Central memory CD4-positive, alpha-beta T cell (primary cell): ENCODE measurements around the gene GCN1.
"Not testable (repeated sequence)": the region's sequence is repeated elsewhere in the genome, so short reads cannot be mapped to it uniquely, and the experiment has no call there.

Source experiments
- DNase-seq: peaks from one replicate; pipeline ENCODE4 v3.0.0; 2022
- total RNA-seq, 3 experiments: gene quantifications; one replicate each; lab custom pipeline; 2026; lab: John Stamatoyannopoulos, UW

Gene GCN1, protein sequence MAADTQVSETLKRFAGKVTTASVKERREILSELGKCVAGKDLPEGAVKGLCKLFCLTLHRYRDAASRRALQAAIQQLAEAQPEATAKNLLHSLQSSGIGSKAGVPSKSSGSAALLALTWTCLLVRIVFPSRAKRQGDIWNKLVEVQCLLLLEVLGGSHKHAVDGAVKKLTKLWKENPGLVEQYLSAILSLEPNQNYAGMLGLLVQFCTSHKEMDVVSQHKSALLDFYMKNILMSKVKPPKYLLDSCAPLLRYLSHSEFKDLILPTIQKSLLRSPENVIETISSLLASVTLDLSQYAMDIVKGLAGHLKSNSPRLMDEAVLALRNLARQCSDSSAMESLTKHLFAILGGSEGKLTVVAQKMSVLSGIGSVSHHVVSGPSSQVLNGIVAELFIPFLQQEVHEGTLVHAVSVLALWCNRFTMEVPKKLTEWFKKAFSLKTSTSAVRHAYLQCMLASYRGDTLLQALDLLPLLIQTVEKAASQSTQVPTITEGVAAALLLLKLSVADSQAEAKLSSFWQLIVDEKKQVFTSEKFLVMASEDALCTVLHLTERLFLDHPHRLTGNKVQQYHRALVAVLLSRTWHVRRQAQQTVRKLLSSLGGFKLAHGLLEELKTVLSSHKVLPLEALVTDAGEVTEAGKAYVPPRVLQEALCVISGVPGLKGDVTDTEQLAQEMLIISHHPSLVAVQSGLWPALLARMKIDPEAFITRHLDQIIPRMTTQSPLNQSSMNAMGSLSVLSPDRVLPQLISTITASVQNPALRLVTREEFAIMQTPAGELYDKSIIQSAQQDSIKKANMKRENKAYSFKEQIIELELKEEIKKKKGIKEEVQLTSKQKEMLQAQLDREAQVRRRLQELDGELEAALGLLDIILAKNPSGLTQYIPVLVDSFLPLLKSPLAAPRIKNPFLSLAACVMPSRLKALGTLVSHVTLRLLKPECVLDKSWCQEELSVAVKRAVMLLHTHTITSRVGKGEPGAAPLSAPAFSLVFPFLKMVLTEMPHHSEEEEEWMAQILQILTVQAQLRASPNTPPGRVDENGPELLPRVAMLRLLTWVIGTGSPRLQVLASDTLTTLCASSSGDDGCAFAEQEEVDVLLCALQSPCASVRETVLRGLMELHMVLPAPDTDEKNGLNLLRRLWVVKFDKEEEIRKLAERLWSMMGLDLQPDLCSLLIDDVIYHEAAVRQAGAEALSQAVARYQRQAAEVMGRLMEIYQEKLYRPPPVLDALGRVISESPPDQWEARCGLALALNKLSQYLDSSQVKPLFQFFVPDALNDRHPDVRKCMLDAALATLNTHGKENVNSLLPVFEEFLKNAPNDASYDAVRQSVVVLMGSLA (N-terminal part only)
- total RNA-seq: 245 to 416 (median 296) reads per million in 3 experiments

DNA sequence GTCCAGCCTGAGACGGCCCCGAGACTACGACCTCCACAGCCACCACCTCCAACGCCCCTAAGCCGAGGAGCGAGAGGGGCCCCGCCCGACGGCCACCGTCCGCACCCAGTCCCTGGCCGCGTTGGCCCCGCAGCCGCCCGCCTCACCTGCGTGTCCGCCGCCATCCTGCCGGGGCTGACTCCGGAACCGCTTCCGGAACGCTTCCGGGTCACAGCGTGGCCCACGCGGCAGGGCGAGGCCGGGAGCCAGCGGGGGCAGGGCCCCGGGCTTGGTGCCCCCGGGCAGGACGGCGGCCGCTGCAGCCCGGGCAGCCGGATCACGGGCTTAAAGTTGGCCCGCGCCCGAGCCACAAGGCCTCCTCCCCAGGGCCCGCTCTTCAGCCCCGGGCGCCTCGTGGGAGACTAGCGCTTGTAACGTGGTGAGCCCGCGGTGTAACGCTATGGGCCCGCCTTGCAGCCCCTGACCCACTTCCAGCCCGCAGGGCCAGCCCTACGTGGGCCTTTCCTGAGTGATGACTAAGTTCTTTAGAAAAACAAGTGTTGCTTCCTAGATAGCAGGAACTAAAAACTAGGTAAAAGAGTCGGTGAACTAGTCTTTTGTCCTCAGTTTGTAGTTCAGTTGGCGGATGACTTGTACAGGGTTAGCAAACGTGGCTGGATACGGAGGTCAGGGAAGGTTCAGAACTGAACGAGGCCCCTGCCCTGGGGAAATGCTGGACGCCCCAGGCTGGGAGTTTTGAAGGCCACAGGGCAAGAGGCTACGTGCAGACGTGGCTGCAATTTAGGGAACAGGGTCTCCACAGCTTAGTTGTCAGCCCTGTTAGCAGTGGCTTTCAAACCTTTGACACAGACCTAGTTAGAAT lies at the start of gene GCN1:
Gene GCN1 (minus strand): TSS at position 182 of the 862 bp plus-strand sequence. CDS start 18 bp downstream, at position 164.
- peak; percentile 85 for DNase-seq

DNA sequence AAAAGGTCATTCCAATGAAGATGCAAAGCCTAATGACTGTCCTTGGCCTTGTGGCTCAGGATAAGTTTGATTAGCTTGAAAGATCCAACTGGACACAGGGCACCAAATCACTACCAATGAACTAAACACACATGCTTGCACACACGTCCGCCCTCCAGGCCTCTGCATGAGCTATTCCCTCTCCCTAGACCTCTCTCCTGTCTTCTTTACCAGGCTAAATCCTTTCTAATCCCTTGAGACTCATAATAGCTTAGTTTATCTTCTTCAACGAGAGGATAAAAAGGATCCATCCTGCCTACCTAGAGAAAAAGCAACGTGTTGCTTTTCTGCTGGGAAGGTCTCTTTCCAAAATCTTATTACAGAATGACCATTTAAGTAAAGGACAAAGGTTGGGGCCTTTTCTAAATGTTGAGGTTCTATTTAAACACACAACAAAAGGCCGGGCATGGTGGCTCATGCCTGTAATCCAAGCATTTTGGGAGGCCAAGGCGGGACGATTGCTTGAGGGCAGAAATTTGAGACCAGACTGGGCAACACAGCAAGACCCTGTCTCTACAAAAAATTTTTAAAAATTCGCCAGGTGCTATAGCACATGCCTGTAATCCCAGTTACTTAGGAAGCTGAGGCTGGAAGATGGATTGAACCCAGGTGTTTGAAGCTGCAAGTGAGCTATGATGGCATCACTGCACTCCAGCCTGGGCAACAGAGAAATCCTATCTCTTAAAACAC lies 48.6 kb upstream of the GCN1 start:
- DNase-seq: no peak

DNA sequence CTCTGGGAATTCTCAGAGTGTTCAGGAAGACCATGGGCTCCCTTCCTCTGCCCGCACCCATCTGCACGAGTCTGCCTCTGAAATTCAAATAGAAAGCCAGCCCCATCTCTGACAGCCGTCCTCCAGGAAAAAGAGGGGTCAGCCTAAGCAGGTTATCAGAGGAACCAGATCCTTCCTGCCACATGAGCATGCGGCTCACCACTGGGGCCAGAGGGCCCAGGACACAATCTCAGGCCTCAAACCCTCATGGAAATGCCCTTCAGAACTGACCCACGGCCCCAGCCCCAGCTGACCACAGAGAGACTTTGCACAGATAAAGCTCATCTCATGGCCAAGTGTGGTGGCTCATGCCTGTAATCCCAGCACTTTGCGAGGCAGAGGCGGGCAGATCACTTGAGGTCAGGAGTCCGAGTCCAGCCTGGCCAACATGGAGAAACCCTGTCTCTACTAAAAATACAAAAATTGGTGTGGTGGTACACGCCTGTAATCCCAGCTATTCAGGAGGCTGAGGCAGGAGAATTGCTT lies 47.8 kb upstream of the GCN1 start:
- no peak for DNase-seq

DNA sequence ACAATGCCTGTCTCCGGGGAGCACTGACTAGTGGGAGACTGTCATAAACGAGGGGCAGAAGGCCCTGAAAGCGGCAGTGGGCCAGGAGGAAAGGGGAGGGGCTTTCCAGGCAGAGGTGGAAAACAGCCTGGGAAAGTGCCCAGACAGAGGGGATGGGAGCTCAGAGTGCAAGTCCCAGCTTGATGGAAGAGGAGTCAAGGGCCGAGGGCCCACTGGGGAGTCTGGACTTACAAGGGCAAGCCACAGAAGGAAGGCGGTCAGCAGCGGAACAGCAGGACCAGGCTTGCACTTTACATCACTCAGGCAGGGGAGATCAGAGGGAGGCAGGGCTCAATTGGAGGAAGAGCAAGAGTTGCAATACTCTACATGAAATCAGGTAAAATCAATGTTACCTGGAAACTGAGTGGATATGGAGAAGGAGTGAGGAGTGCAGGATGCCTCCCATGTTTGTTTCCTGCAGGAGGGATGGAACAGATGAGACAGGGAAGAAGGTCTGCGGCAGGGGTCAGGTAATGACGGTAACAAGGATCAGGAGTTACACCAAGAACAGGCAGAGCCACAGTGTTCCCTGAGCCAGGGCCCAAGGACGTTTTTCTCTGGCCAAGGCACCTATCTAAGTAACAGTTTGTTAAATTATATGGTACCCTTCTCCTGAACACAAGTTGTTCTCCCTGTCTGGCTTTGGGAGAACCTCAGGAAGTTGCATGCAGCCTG lies 47.2 kb upstream of the GCN1 start:
- DNase-seq: no peak

DNA sequence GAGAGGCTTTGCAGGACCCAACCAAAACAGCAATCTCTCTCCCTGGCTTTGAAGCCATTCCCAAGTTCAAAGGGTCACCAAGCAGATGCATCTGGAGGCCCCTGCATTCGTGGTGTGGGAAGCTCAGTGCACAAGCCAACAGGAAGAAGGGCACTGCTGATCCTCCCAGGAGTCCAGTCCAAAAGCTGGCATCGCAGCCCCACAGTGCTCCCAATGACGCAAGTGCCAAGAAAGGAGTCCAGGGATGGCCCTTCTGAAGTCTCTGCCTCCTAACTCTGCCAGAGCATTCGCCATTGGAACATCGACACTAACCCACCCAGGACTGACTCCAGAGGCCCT lies 45.9 kb upstream of the GCN1 start:
- no peak for DNase-seq

DNA sequence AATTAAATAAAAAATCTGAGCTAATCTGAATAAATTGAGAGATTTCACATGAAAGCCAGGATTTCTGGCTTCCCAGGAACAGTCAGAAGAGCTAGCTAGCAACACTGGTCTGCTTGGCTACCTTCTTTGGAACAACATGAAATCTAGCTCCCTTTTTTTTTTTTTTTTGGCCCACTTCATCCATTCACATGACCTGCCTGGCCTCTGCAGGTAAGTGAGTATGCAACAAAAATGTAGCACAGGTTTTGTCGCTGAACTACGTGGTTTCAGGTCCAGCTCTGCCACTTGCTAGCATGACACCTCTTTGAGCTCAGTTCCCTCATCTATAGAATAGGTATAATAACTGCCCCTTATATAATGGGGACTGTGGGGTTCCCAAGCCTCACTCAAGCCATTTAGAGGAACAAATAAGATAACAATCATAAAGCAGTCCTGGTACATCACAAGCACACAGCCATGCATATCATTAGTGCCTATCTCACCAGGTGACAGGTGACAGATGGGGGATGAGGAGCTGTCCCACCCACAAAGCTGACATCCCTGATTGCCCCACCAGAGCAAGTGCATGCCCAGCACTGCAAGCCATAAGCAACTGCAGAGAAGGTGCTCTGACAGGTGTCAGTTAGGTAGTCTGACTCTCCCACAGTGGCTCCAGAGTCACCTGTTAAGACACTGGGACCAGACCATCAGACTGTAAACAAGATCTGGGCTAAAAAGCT lies 45.4 kb upstream of the GCN1 start:
- DNase-seq: no peak

DNA sequence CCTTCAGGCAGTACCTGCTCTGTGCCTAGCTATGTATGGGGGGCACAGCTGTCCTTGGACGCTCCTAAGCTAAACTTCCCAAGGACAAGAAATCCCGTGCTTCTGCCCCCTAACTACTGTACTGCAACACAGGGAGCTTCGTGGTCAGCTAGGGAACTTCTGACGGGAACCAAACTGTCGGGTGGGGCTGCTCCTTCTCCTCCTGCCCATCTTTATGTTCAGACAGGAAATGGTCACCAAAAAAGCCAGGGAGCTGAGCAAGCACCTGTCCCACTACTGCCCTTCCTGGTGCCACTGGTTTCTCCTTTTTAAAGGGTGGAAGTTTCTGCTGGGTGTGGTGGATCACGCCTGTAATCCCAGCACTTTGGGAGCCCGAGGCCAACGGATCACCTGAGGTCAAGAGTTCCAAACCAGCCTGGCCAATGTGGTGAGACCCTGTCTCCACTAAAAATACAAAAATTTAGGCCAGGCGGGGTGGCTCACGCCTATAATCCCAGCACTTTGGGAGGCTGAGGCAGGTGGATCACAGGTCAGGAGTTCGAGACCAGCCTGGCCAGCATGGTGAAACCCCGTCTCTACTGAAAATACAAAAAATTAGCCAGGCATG lies 44.4 kb upstream of the GCN1 start:
- no peak for DNase-seq

DNA sequence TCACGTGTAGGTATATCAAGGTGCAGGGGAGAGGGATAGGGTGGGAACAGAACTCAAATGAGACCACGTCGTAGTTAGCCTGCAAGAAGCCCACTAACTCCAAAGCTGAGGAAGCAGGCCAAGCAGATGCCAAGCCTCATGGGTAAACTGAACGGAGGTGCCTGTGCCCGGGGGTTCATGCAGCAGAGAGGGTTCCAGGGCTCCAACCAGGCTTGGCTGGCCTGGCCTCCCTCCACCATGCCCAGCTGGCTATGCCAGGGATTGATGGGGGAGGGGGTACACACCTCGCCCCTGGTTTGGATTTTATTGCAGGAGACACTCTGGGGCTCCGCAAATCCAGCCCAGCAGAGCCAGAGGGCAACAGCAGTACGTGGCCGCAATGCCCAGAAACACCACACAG lies 43.7 kb upstream of the GCN1 start:
- no peak for DNase-seq

DNA sequence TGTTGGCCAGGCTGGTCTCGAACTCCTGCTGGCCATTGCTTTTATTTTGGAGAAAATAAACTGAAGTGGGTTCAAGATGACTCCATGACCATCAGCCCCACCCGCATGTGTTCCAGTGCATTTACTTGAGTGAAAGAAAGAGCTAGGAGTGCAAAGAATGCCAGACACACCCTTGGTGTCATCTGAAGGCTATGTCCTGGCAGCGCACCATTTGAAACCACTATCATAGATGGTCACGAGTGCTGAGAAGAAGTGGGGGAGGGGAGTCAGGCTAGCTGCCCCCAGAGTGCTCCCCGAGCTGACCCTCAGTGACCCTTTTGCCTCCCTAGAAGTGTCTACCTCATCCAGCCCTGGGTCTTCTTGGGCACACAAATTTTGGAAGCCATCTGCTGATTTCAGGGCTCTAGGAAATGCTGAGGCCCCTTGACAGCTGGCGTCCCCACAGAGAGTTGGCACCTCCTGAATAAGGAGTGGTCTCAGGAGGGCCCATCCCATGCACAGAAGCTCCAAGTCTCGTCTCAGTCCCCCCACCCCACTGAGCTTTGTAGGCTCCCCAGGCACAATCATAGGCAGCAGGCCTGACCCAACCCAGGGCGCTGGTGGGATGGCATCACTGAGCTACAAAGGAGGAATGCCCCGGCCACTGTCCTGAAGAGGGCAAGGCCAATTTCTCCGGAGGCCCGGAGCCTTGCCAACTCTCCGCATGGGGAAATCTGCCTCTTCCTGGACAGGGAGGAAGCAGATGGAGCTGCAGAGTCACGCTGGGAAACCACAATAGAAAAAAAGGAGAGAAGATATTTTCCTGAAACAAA lies 43.1 kb upstream of the GCN1 start:
- DNase-seq: no peak

DNA sequence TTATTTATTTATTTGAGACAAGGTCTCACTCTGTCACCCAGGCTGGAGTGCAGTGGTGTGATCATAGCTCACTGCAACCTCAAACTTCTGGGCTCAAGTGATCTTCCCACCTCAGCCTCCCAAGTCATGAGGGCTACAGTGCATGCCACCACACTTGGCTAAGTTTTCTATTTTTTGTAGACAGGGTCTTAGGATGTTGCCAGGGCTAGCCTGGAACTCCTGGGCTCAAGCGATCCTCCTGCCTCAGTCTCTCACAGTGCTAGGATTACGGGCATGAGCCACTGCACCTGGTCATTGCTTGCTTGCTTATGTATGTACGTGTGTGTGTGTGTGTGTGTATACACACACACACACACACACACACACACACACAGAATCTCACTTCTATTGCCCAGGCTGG lies 42.3 kb upstream of the GCN1 start:
- DNase-seq: not testable (repeated sequence)

DNA sequence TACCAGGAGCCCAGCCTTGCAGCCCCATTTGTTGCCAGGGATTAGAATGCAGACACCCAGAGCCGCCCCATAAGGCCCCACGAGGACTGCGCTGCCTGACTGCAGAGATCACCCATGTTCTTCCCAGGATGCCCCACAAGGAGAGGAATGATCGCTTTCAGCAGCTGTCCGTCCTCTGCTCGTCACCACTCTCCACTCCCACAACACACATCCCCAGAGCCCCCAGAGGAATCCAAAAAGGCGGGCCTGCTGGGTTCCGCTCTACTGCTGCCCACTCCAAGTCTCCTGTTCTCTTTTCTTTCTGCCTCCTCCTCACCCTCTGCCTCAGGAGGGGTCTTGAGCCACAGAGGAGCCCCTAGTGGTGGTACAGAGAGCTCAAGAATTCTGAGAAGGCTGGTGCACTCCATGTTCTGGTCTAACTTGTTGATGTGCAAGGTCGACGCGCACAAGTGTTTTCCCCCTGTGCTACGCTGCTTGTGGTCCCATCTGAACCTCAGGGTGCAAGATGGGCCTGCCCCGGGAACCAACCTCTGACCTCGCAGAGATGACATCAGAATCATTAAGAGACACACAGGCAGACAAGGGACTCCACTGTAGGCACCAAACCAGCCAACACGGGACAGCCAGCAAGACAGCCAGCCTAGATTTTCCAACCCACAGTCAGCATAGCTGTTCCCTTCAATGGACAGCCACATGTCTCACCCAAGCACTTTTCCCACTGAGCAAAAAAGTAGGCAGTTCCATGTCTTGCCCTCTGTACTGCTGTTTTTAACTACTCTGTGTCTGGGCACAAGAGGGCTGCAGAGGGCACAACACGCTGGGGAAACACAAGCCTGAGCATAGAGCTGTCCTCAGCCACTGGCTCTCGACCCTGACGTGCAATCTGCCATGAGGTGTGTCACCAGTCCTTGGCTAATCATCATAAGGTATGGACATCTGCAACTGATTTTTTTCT lies 41.1 kb upstream of the GCN1 start:
- DNase-seq: no peak

DNA sequence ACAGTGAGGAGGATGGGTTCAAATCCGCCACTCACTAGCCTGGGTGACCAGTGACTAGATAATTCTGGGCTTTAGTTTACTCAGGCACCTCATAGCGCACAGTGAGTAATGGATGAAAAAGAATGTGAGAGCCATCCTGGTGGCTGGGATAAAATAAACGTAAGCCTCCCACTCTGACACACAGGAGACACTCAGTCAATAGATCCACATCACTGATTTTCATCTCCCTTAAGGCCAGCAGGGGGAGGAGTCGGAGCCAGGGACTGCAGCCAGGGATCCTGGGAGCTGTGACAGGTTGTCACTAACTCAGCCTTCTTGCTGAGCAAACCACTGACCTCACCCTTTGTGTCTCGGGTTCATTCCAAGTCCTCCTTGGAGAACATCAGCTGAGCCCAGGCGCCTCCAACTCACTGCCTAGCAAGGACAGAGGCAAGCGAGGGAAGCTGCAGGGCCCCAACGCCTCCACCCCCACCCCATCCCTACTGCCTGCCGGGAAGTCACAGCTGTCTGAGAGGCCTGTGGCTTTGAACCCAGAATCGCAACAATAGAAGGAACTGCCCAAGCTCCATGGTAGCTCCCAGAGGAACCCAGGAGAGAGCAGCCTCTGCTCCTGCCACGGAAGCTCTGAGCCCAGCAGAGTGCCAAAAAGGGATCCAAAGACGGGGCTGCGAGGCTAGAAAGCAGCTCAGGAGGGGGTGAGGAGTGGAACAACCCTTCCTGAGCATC lies 40.3 kb upstream of the GCN1 start:
- DNase-seq: no peak

DNA sequence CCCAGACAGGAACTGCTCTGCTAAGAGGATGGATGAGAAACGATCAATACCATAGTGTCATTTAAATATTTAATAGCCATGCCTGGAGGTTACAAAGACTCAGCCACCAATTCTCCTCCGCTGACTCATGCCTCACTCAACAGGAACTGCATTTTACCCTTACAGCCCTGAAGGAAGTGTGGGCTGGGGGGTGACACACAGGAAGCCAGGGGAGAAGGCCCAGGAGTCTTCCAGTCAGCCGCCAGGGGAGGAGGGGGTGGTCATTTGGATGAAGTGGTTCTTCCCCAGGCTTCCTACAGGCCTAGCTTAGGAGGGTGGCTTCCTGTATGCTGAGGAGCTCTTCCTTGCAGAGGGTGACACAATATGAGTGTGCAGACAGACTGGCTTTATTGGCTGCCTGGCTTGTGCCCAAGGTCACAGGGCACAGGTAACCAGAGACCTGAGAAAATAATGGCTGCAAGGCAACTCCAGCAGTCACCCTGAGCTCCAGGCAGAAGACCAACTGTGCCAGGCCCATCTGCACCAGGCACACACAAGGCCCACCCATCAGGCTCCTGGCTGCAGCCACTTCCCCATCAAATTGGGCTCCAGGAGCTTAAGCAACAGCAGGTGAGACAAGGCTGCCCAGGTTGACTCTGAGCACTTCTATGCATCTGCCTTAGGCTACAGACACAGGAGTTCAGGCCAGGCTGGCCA lies 36.9 kb upstream of the GCN1 start:
- peak; percentile 65 for DNase-seq

DNA sequence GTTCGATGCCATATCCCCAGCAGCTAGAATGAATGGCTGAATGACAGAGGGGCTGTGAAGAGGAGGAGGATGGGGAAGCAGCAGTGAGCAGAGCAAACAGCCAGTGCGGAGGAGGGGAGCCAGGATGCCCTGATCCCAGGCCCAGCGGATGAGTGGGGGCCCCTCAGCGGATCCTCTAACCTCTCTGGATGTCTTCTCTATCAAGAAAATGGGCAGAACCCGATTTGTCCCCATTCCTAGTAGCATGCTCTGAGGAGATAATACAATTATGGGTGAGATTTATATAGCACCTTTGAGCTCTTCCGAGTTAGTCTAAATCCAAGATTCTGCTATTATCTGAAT lies 36.4 kb upstream of the GCN1 start:
- no peak for DNase-seq

DNA sequence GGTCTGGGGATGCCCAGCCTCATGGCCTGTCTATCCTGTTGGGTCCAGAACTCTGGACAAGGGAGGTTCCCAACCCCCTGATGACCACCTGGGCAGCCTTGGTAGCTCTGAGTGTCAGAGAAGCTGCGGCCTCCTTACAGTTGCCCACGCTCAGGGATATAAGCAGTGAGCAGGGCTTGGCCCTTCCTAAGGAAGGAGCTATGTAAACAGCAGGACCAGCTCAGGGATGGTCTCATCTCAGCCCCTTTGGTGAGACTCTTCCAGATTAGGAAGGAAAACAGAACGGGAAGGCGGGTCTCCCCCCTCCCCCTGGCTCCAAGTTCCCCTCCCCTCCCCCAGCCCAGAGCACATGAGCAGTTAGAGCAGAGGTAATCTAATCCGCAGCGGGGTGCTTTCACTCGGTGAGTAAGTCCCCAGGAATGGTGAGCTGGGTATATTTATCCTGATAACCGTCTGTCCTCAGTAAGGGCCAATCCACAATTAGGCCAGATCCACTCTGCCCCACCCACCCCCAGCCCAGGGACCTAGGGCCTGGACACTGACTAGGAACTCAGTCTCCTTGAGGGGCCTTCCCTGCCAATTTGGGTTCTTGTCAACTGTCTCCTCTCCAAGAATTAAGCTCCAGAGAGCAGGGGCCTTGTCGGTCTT lies 35.9 kb upstream of the GCN1 start:
- DNase-seq: no peak
